HG03460 (cell line): Measurements from ENCODE around the gene SH3BP4.

Experiments used
- ATAC-seq: cut with Tn5 transposase; IDR thresholded peaks from one replicate; pipeline ENCODE4 v1.9.1; 2021; ENCODE audit not compliant: unreplicated experiment

The SH3BP4 gene

GRCh38 chr2:234945339-234945873 is 6.4 kb upstream of the SH3BP4 start:
- no peak for ATAC-seq

GRCh38 chr2:234947556-234947955 is 4.3 kb upstream of the SH3BP4 start:
- ATAC-seq: no peak

GRCh38 chr2:234949762-234950434 is 1.9 kb upstream of the SH3BP4 start:
- ATAC-seq: no peak

GRCh38 chr2:234950435-234950729 is 1.4 kb upstream of the SH3BP4 start:
- ATAC-seq: no peak

GRCh38 chr2:234950730-234951663 is 820 bp upstream of the SH3BP4 start:
- no peak for ATAC-seq

- no peak for ATAC-seq
Observed at GRCh38 chr2:234952270-234953115, 676 bp downstream of the SH3BP4 start.

- no peak for ATAC-seq
Observed at GRCh38 chr2:234953116-234954031, 1.6 kb downstream of the SH3BP4 start.

GRCh38 chr2:234954551-234954992 is 2.8 kb downstream of the SH3BP4 start:
- no peak for ATAC-seq

- no peak for ATAC-seq
Observed at GRCh38 chr2:234955091-234955591, 3.3 kb downstream of the SH3BP4 start.

- ATAC-seq: no peak
Observed at GRCh38 chr2:234955971-234956509, 4.2 kb downstream of the SH3BP4 start.

GRCh38 chr2:234957834-234958135 is 6.0 kb downstream of the SH3BP4 start:
- no peak for ATAC-seq

GRCh38 chr2:234958311-234958710 is 6.5 kb downstream of the SH3BP4 start:
- no peak for ATAC-seq

GRCh38 chr2:234958746-234959395 is 7.1 kb downstream of the SH3BP4 start:
- ATAC-seq: no peak

GRCh38 chr2:234960175-234961088 is 8.6 kb downstream of the SH3BP4 start:
- no peak for ATAC-seq

GRCh38 chr2:234961784-234962183 is 10.0 kb downstream of the SH3BP4 start:
- no peak for ATAC-seq

GRCh38 chr2:234963773-234964615 is 12.2 kb downstream of the SH3BP4 start:
- ATAC-seq: no peak
